Measurements from ENCODE around the gene ALDOB. TPM values are rescaled to one million over a fixed set of nuclear protein-coding genes. Genes with fewer than 3 reads are reported as not detected.

Gene ALDOB
- total and polyA plus RNA-seq, 2 of the 8 experiments (the other 6 are each of a cell fraction or from before 2014, with no cell fraction given) = not detected

GRCh38 chr9:101427358-101427757 is 8.2 kb downstream of the ALDOB start:
- no peak overlapping the region for H2AFZ ChIP-seq (ENCODE audit: low read length)
- H3K23me2 ChIP-seq (ENCODE audit: low read depth, low read length) = no peaks in the 10 kb centered on the region; the same call in 1 of the 2 replicates
- H2BK12ac ChIP-seq (ENCODE audit: low read depth, low read length) = no peak overlapping the region
- no peak overlapping the region for H2BK120ac ChIP-seq (replicated peaks; ENCODE audit: low read depth, low read length)
- no peak overlapping the region for H3K56ac ChIP-seq (replicated peaks; ENCODE audit: insufficient read length, low read depth, low read length)
- no peak for DNase-seq (ENCODE audit: low read depth in 1 of 2, low spot score in 2 of 2)
- H4K8ac ChIP-seq (ENCODE audit: extremely low read depth, insufficient read depth, low read length) = no peak overlapping the region
- H3K9me3 ChIP-seq (ENCODE audit: insufficient read depth in 2 of 2, low read depth in 1 of 2, low read length in 1 of 2) = no peaks in the 10 kb centered on the region
- H3K18ac ChIP-seq (ENCODE audit: extremely low read depth, low read length) = no peak overlapping the region
- H4K91ac ChIP-seq (replicated peaks; ENCODE audit: insufficient read length, low read length) = no peak overlapping the region
- H3K14ac ChIP-seq (ENCODE audit: insufficient read length) = no peak overlapping the region
- H2BK15ac ChIP-seq (ENCODE audit: low read length) = no peak overlapping the region
- no peaks in the 10 kb centered on the region for H3K36me3 ChIP-seq (ENCODE audit: control insufficient read depth in 2 of 4, insufficient read depth in 4 of 4, low read length in 3 of 4)
- no peak overlapping the region for H3K4me2 ChIP-seq (ENCODE audit: insufficient read depth in 1 of 2, low read depth in 2 of 2, low read length in 2 of 2)
- no peak overlapping the region for H2AK5ac ChIP-seq (ENCODE audit: low read depth, low read length)
- no peak for FAIRE-seq
- no peak overlapping the region for H2BK20ac ChIP-seq (ENCODE audit: low read length)
- H3K27me3 ChIP-seq (replicated peaks in 1 of 4; ENCODE audit: control insufficient read depth in 3 of 4, extremely low read depth in 1 of 4, insufficient read depth in 3 of 4, low read length in 3 of 4) = no peaks in the 10 kb centered on the region
- no peak overlapping the region for H3K23ac ChIP-seq (ENCODE audit: insufficient read length)
- H4K20me1 ChIP-seq (replicated peaks in 1 of 2; ENCODE audit: control insufficient read depth in 1 of 2, insufficient read depth in 2 of 2, low read length in 2 of 2) = no peaks in the 10 kb centered on the region
- H3K79me1 ChIP-seq (ENCODE audit: low read depth, low read length) = no peaks in the 10 kb centered on the region
- ChIA-PET CTCF (ENCODE audit: partially characterized antibody) (interaction anchor here (1.1 to 2.1 kb wide), 4 partner anchors 10 to 826 kb away, joined by 3 to 7 read pairs (median 5); no protein-coding TSS in a partner anchor), POLR2A (ENCODE audit: partially characterized antibody) (interaction anchor here (0.5 to 1.9 kb wide), 3 partner anchors 8 to 18 kb away, joined by 3 to 6 read pairs (median 3); partner anchors contain the start of gene ALDOB)
- H3K27ac ChIP-seq (ENCODE audit: low read depth, low read length) = no peak overlapping the region
- no peaks in the 10 kb centered on the region for H3K79me2 ChIP-seq (ENCODE audit: control insufficient read depth in 1 of 2, insufficient read depth in 2 of 2, low read length in 2 of 2)
- no peaks in the 10 kb centered on the region for H3K4me1 ChIP-seq (replicated peaks in 1 of 4; ENCODE audit: control insufficient read depth in 3 of 4, insufficient read depth in 4 of 4, low read length in 3 of 4)
- no peak overlapping the region for H3K9ac ChIP-seq (replicated peaks in 1 of 4; ENCODE audit: extremely low read depth in 1 of 4, low read depth in 3 of 4, low read length in 3 of 4)
- H3K4me3 ChIP-seq (ENCODE audit: extremely low read depth in 1 of 4, insufficient read depth in 2 of 4, low read depth in 3 of 4, low read length in 4 of 4) = no peak overlapping the region
- no peak overlapping the region for H4K5ac ChIP-seq (ENCODE audit: insufficient read length, low read depth, low read length)
- no peak overlapping the region for H3K4ac ChIP-seq (replicated peaks; ENCODE audit: insufficient read length, low read depth, low read length)
- WGBS, 2 experiments (ENCODE audit: extremely low coverage in 1 of 2, insufficient coverage in 1 of 2, insufficient read length in 1 of 2, insufficient replicate concordance in 2 of 2, low coverage in 1 of 2, low lambda C conversion rate in 2 of 2, missing lambda C conversion rate in 1 of 2) = 96% methylated on average over 8 of the region's 8 CpGs; no CpG with 5 or more reads in 1 of the 2 experiments
- no peak overlapping the region for H2BK5ac ChIP-seq (ENCODE audit: low read depth, low read length)
- TF ChIP-seq POLR2A (IDR thresholded peaks at IDR 0.05; ENCODE audit: control extremely low read depth in 1 of 2, low read depth in 2 of 2, low read length in 2 of 2) = no peak
- TF ChIP-seq JUND (IDR thresholded peaks at IDR 0.05; ENCODE audit: low read length) = no peak
- no peak for TF ChIP-seq ZNF274 (IDR thresholded peaks at IDR 0.05; ENCODE audit: borderline replicate concordance, extremely low read depth, low read length)
